GM23248 (cell line): ENCODE measurements around the gene ZNF563. TPM values are rescaled to one million over a fixed set of nuclear protein-coding genes. Genes with fewer than 3 reads are reported as not detected.
A peak's percentile ranks its signal among the peaks of the same experiment; 100 is the strongest.
"Not testable (repeated sequence)": the region's sequence is repeated elsewhere in the genome, so short reads cannot be mapped to it uniquely, and the experiment has no call there.

ENCODE experiments used
- DNase-seq: peaks from one replicate; pipeline ENCODE4 v3.0.0-alpha.2; 2015
- H2AFZ ChIP-seq: fragments of 200-600 bp; sonication (generic); 2 replicates; pipeline ENCODE4 v1.6.1; 2016; ENCODE audit warnings: antibody characterized with exemption
- H3F3A ChIP-seq: fragments of 200-600 bp; sonication (generic); 2 replicates; pipeline ENCODE4 v1.6.1; 2016; ENCODE audit warnings: mild to moderate bottlenecking, antibody characterized with exemption, mixed run types; ENCODE audit not compliant: insufficient read depth
- H3K27ac ChIP-seq: fragments of 200-600 bp; sonication (generic); 2 replicates; pipeline ENCODE4 v1.5.1; 2016; ENCODE audit warnings: mild to moderate bottlenecking
- H3K27me3 ChIP-seq: fragments of 200-600 bp; sonication (generic); replicated peaks from 2 replicates; pipeline ENCODE4 v1.6.1; 2016; ENCODE audit warnings: mild to moderate bottlenecking; ENCODE audit not compliant: insufficient read depth
- H3K36me3 ChIP-seq: fragments of 200-600 bp; sonication (generic); 2 replicates; pipeline ENCODE4 v1.6.1; 2016; ENCODE audit warnings: low read depth, mild to moderate bottlenecking
- H3K4me1 ChIP-seq: fragments of 200-600 bp; sonication (generic); 2 replicates; pipeline ENCODE4 v1.6.1; 2016; ENCODE audit warnings: mild to moderate bottlenecking; ENCODE audit not compliant: insufficient read depth
- H3K4me2 ChIP-seq: fragments of 200-600 bp; sonication (generic); one replicate; pipeline ENCODE4 v1.6.1; 2016; ENCODE audit warnings: mild to moderate bottlenecking; ENCODE audit not compliant: unreplicated experiment
- H3K4me3 ChIP-seq: fragments of 200-600 bp; sonication (generic); 2 replicates; pipeline ENCODE4 v1.5.1; 2016; ENCODE audit warnings: mild to moderate bottlenecking
- H3K79me2 ChIP-seq: fragments of 200-600 bp; sonication (generic); 2 replicates; pipeline ENCODE4 v1.6.1; 2016; ENCODE audit warnings: mild to moderate bottlenecking; ENCODE audit not compliant: insufficient read depth
- H3K9ac ChIP-seq: fragments of 200-600 bp; sonication (generic); 2 replicates; pipeline ENCODE4 v1.6.1; 2016; ENCODE audit warnings: mild to moderate bottlenecking
- H3K9me2 ChIP-seq: fragments of 200-600 bp; sonication (generic); 2 replicates; pipeline ENCODE4 v1.6.1; 2016; ENCODE audit warnings: mixed run types, mild to moderate bottlenecking, moderate library complexity; ENCODE audit not compliant: insufficient read depth
- H3K9me3 ChIP-seq: fragments of 200-600 bp; sonication (generic); one replicate; pipeline ENCODE4 v1.6.1; 2017; ENCODE audit warnings: low read depth
- H4K20me1 ChIP-seq: fragments of 200-600 bp; sonication (generic); 2 replicates; pipeline ENCODE4 v1.6.0; 2016; ENCODE audit not compliant: insufficient read depth
- EZH2 ChIP-seq: fragments of 200-600 bp; sonication (generic); IDR thresholded peaks from 2 replicates; pipeline ENCODE4 v1.6.1; 2018; ENCODE audit warnings: antibody characterized with exemption, mild to moderate bottlenecking; ENCODE audit not compliant: insufficient read depth, poor library complexity, severe bottlenecking
- EZH2phosphoT487 ChIP-seq: fragments of 200-600 bp; sonication (generic); IDR thresholded peaks from 2 replicates; pipeline ENCODE4 v1.6.1; 2018; ENCODE audit warnings: antibody characterized with exemption, moderate library complexity, mild to moderate bottlenecking, low read depth; ENCODE audit not compliant: insufficient read depth
- WGBS, 2 experiments: methylation state at CpG; one replicate each; pipeline ENCODE4 v1.1.6; 2015 to 2017; ENCODE audit warnings: low lambda C conversion rate in 2 of 2, low coverage in 1 of 2; ENCODE audit errors: missing lambda C conversion rate in 2 of 2; 5-methylcytosine and 5-hydroxymethylcytosine counted together
- in situ Hi-C: fragments of 300-500 bp; cut with MboI; formaldehyde crosslinking; loops from 2 replicates; pipeline ENCODE4 v1.15.0; 2020
- polyA plus RNA-seq: library from polyadenylated mRNA; unstranded; fragments of >200 nt; fragmentation: Nextera tagmentation; extraction: Ambion mirVana; gene quantifications from 2 replicates; pipeline ENCODE4 v1.2.1, GENCODE V29; 2016
- total RNA-seq: library from RNA; depleted of rRNA; stranded (reverse); fragments of >200 nt; shearing (Covaris generic); gene quantifications from 2 replicates; pipeline ENCODE4 v1.2.3, GENCODE V29; 2014

The ZNF563 gene
- total and polyA plus RNA-seq, 2 experiments from 2014 or later = 1.8 to 2.6 TPM

DNA sequence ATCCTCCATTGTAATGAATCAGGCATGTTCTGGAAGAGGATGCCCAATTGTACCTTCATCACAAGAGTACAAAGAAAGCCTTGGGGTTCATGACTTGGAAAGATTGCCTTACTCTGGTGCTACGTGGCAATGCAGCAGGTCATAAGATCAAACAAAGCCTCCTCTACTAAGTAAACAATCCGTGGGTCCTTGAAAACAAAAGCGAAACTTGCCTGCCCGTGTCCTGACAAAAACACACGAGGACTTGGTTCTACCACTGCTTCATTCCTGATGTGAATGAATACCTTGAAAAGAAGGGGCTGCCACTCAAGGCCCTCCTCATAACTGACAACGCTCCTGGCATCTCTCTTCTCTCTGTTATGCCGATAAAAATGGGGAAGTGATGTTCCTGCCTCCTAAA lies 18.9 kb downstream of the ZNF563 start:
- H3K27ac ChIP-seq = no peak overlapping the region

DNA sequence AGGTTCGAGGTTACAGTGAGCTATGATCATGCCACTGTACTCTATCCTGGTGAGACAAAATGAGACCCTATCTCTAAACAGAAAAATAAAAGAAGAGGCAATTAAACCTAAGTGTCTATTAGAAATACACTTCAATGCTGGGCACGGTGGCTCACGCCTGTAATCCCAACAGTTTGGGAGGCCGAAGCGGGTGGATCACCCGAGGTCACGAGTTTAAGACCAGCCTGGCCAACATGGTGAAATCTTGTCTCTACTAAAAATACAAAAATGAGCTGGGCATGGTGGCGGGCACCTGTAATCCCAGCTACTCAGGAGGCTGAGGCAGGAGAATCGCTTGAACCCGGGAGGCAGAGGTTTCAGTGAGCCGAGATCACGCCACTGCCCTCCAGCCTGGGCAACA lies 24.5 kb downstream of the ZNF563 start:
- H3K4me2 ChIP-seq, H3K9ac ChIP-seq, H3K27me3 ChIP-seq, H3K4me3 ChIP-seq, H3K36me3 ChIP-seq, H2AFZ ChIP-seq, H4K20me1 ChIP-seq, H3F3A ChIP-seq, H3K79me2 ChIP-seq, H3K4me1 ChIP-seq, H3K9me3 ChIP-seq, H3K9me2 ChIP-seq, H3K27ac ChIP-seq, in situ Hi-C loops, DNase-seq: not testable (repeated sequence)
- WGBS, 2 experiments = 91 to 93% methylated on average over 12 of the region's 12 CpGs

More for the DNA sequence above, 18.9 kb downstream of the ZNF563 start:
- no peaks in the 10 kb centered on the region for H3K79me2 ChIP-seq
- H4K20me1 ChIP-seq = no peaks in the 10 kb centered on the region
- in situ Hi-C loops = no loop called here
- WGBS, 2 experiments = 85 to 90% methylated on average over 7 of the region's 7 CpGs
- TF ChIP-seq EZH2 (no peak), EZH2phosphoT487 (no peak)
- DNase-seq = no peak
- H3K27me3 ChIP-seq = no peaks in the 10 kb centered on the region
- no peak overlapping the region for H3K9ac ChIP-seq
- no peaks in the 10 kb centered on the region for H3K4me1 ChIP-seq
- H3F3A ChIP-seq = no peaks in the 10 kb centered on the region
- no peak overlapping the region for H3K4me3 ChIP-seq
- no peak overlapping the region for H3K4me2 ChIP-seq
- peaks cover 18% of the 10 kb centered on the region for H3K36me3 ChIP-seq
- no peak overlapping the region for H2AFZ ChIP-seq
- H3K9me3 ChIP-seq = no peaks in the 10 kb centered on the region
- H3K9me2 ChIP-seq = no peaks in the 10 kb centered on the region

GRCh38 chr19:12295191-12295590 lies 38.2 kb downstream of the ZNF563 start:
- Histone ChIP-seq H3K36me3 (no peaks in the 10 kb centered on the region), H3K27me3 (no peaks in the 10 kb centered on the region), H3K27ac (0 out of 2 replicates have a peak overlapping the region, but pooled peaks have one; percentile 93), H4K20me1 (no peaks in the 10 kb centered on the region), H3K4me2 (peak overlapping the region; percentile 86), H3K9me2 (no peaks in the 10 kb centered on the region), H3K4me3 (peak overlapping the region; percentile 89), H3K9ac (peak overlapping the region; percentile 98), H3K4me1 (peaks cover 4% of the 10 kb centered on the region), H3F3A (peaks cover 4% of the 10 kb centered on the region; the same call in 1 of the 2 replicates), H3K79me2 (peaks cover 45% of the 10 kb centered on the region), H2AFZ (peak overlapping the region; percentile 82), H3K9me3 (no peaks in the 10 kb centered on the region)
- 24 to 26% methylated on average over 10 to 11 of the region's 11 CpGs for WGBS, 2 experiments
- in situ Hi-C loops = no loop called here
- TF ChIP-seq EZH2 = no peak
- TF ChIP-seq EZH2phosphoT487 = no peak
- peak; percentile 22 for DNase-seq

- TF ChIP-seq EZH2phosphoT487 (no peak), EZH2 (no peak)
- Histone ChIP-seq H2AFZ (peak within 1 kb of the TSS; percentile 82), H4K20me1 (no peaks in the 10 kb centered on the region), H3F3A (peaks cover 10% of the 10 kb centered on the region), H3K36me3 (no peaks in the 10 kb centered on the region), H3K27ac (peak within 1 kb of the TSS; percentile 93), H3K9me2 (no peaks in the 10 kb centered on the region), H3K4me3 (peak within 1 kb of the TSS; percentile 89), H3K9me3 (no peaks in the 10 kb centered on the region), H3K27me3 (no peaks in the 10 kb centered on the region), H3K4me1 (peaks cover 10% of the 10 kb centered on the region), H3K4me2 (peak within 1 kb of the TSS; percentile 86), H3K9ac (peak within 1 kb of the TSS; percentile 98), H3K79me2 (peaks cover 52% of the 10 kb centered on the region)
- in situ Hi-C loops = no loop called here
- WGBS, 2 experiments = 1 to 2% methylated on average over 49 to 54 of the region's 66 CpGs
- DNase-seq = peak; percentile 98
These were observed 38.9 kb downstream of the ZNF563 start, which contains the start of gene ZNF44 for GRCh38 chr19:12294249-12295158. ZNF44 (minus strand) TSS chr19:12294883; CDS start chr19:12294694, 189 bp downstream.
